A549 (cell line): ENCODE data around the gene TTLL1.

Experiments
- POLR2A ChIP-seq: IDR thresholded peaks from 2 replicates; pipeline ENCODE4 v1.6.1; 2012; ENCODE audit warnings: mild to moderate bottlenecking, low read length
- RFX5 ChIP-seq: fragments of 450-650 bp; IDR thresholded peaks from 2 replicates; pipeline ENCODE4 v1.7.1; 2014; ENCODE audit warnings: antibody characterized with exemption, mild to moderate bottlenecking, moderate library complexity

DNA sequence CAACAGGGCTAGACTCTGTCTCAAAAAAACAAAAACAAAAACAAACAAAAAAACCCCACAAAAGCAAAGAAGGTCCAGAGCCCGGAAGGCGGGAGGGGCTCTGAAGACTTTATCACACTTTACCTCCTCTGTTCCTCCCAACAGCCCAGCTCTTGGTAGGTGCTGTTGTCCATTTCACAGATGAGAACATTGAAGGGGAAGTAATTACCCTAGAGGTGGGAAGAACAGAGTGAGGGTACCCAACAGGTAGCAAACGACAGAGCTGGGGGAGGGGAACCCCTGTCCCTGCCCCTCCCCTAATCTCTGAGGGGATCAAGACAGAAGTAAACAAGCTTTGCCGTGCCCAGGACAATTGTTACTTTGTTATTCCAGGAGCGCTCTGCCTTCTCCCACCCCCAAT, 20.3 kb upstream of the TTLL1 start:
- TF ChIP-seq RFX5 (no peak), POLR2A (no peak)
